Umbilical cord (tissue), 2 donors: ENCODE measurements around the gene TRMU. TPM values are rescaled to one million over a fixed set of nuclear protein-coding genes. Genes with fewer than 3 reads are reported as not detected.

Experiments
- DNase-seq: peaks from one replicate; pipeline ENCODE4 v3.0.0-alpha.2; 2015; ENCODE audit warnings: low spot score
- total RNA-seq: library from RNA; depleted of rRNA; stranded (reverse); fragments of >200 nt; gene quantifications from one replicate; pipeline ENCODE4 v1.2.3, GENCODE V29; 2014; ENCODE audit warnings: low replicate concordance; ENCODE audit not compliant: insufficient read depth

Gene TRMU
- total RNA-seq, 1 donor from 2014 or later, result 21.9 TPM

DNA sequence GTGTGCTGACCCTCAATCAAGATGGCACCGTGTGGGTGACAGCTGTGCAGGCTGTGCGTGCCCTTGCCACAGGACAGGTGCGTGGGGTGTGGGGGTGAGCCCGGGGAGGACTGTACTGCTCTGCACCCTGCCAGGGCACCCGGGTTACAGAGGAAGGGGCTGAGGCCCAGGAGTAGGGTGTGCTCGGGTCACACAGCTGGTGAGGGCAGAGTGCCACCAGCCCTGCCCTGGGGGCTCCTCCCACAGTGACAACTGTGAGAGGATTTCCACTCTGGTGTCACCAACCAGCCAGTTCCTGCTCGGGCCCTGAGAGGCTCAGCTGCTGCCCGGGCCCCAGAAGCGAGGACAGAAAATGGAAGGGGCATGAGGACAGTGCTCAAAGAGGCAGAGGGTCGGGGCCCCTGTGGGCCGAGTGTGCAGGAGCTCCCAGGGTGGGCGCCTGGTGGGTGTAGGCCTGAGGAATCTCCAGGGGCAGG lies 20.5 kb downstream of the TRMU start:
- DNase-seq, result no peak

DNA sequence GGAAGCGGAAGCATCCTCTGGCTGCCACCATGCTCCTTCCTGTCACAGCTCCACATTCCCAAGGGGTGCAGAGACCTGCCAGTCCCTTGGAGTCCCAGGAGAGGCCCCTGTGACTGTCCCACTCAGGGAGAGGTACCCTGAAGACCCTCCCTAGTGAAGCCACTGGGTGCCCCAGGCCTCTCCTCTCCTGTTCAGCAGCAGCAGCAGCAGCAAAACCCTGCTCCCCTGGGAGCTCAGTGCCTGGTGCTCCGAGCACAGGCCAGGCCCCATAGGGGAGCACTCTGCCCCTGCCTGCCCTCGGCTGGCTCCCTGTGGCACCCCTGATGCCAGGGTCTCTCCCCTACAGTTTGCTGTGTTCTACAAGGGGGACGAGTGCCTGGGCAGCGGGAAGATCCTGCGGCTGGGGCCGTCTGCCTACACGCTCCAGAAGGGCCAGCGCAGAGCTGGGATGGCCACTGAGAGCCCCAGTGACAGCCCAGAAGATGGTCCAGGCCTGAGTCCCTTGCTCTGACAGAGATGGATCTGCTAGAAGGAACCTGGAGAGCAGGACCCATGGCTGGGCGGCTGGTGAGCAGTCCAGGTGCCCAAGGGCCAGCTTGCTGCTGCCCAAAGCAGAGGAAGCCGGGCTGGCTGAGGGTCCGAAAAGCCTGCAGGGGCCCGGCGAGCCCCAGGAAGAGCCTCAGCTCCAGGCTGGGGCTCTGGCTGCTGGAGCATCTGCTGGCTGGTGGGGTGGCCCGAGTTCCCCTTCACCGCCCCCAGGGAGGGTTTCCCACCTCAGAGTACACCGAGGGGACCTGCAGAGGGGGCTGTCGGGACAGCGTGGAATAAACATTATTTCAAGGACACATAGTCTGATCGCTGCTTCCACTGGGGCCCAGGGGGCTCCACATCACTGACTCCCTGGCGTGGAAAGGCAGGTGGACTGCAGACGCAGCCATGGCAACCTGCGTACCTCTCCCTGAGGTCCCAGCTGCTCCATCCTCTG lies 21.3 kb downstream of the TRMU start:
- no peak for DNase-seq

- DNase-seq, result no peak
These were observed 22.4 kb downstream of the TRMU start for GRCh38 chr22:46357711-46358520.

- DNase-seq, result no peak
These were observed 23.3 kb downstream of the TRMU start for GRCh38 chr22:46358766-46359165.

GRCh38 chr22:46359362-46359761 lies 23.8 kb downstream of the TRMU start:
- no peak for DNase-seq

DNA sequence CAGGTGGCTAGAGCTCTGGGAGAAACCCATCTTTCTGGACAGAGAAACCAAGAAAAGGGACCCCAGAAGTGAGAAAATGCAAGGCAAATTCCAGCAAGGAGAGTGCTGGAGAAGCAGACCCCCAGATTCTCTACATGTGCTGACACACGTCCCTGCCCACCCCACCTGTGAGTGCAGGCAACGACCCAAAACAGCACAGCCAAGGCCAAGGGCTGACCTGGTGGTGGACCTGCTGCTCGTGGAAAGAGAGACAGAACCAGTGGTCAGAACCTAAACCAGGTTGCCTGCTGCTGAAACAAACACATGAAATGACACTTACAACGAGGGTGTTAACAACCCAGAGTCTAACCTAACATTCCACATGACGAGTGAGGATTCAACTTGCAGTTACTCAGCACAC lies 24.6 kb downstream of the TRMU start:
- no peak for DNase-seq

- no peak for DNase-seq
These were observed 25.4 kb downstream of the TRMU start for GRCh38 chr22:46360891-46361290.

GRCh38 chr22:46361826-46362202 lies 26.3 kb downstream of the TRMU start:
- no peak for DNase-seq

- no peak for DNase-seq
These were observed 26.9 kb downstream of the TRMU start for GRCh38 chr22:46362203-46362933.

DNA sequence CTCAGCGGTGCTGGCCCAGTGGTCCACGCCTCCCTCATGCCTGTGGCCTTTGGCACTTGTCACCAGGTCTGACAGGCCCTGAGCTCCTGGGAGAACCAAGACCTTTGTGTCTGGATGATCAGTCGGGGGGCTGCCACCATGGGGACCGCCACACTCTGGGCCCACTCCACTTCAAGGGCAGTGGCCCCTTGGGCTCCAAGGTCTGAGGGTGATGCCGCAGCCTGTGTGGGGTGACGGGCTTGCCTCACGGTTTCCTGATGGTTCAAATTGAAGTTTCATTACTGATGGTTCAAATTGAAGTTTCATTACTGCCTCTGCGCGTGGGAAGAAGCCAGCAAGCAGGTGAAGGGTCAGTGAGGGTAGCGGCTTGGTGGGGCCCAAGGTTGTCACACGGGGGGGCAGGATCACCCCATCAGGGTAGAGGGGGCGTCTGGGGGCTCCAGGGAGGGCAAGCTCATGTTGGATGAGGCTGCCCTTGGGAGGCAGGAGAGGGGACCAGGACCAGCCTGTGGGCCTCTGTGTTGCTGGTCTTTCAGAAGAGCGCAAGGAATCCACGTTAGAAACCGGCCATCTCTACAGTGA lies 27.5 kb downstream of the TRMU start:
- no peak for DNase-seq

GRCh38 chr22:46363611-46364321 lies 28.3 kb downstream of the TRMU start:
- DNase-seq, result no peak

DNA sequence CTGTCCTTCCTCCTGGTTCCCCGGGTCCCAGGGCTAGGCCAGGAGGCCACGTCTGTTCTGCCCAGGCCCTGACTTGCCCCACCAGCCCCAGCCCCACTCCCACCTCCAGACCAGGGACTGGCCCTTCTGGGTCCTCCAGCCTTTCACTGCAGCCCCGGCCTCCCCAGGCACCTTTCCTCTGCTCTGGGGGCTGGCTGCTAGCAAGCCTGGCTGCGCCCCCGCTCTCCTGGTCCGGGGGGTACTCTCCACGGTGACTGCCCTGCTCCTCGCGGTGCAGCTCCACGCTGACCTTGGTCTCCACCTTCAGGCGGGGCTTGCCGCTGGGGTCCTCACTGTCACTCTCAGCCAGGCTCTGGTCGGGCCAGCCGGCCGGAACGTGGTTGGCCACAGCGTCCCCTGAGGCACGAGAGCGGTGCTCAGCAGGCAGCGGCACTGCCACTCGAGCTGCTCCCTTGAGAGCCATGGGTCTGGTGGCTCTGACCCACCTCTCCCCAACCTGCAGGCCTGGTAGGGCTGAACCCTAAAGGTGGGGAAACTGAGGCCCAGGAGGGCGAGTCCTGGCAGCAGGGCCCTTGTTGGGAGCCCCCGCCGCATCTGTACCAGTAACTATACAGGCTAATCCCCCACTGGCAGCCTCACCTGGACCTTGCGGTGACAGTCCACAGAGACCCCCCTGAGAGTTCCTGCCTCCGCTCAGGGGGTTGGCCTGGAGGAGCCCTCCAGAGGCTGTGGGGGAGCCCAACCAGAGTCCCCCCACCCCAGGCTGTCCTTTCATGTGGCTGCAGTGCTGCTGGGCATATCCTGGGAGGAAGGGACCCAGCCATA lies 29.0 kb downstream of the TRMU start:
- DNase-seq, result no peak

DNA sequence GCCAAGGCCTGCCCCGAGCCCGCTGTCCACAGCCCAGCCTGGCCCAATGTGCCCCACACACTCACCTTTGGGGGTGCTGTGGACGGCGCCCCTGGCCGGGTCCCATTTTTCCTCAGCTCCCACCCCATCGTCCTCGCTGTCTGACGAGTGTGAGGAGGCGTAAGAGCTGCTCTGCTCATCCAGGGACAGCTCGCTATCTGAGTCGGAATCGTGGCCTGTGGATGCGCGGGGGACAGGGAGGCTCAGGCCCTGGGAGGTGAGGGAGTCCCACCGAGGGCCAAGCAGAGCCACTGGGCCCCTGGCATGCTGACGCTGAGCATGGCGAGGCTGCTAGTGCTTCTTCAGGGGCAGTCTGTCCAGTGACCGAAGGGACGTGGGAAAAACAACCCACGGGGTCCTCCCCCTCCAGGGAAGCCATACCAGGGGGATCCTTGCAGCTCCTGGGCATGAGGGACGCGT lies 29.7 kb downstream of the TRMU start:
- no peak for DNase-seq

- no peak for DNase-seq
These were observed 30.8 kb downstream of the TRMU start for GRCh38 chr22:46366327-46366731.

GRCh38 chr22:46366801-46367706 lies 31.5 kb downstream of the TRMU start:
- no peak for DNase-seq

DNA sequence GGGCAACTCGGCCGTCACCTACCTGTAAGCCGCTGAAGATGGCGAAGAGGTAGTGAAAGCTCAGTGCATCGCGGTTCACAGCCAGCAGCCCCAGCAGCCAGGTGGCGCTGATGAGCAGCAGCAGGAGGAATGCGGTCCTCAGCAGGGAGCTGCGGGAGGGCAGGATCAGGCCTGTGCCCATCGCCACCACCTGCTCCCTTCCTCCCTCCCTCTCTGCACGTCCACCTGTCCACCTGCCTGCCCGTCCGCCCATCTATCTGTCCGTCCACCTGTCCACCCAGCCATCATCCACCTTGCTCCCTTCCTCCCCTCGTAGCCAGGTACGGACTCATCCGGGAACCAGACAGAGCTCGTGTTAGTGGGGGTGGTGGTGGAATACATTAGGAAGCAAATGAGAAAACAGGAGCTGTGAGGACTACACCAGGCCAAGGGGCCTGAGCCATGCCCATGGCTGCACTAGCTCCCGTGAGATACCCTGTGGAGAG lies 32.2 kb downstream of the TRMU start:
- DNase-seq, result peak; percentile 19

DNA sequence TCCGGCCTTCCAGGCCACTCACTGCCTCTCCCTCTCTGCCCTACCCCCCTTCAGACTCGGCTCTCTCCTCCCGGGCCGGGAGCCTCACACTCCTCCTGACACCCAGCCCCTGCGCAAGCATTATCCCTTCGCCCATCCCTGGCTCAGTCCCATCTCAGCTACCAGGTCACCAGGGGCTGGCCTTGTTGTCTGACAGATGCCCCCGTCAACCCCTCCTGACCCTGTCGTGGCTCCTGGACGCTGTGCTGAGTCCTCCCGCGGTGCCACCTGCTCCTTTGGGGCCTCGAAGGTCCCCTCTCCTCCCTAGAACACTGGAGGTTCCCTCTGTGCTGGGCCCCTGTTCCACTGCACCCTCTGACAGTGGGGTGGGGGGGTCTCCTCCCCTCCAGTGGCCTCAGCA lies 32.9 kb downstream of the TRMU start:
- DNase-seq, result no peak
